MM.1S (cell line): Measurements from ENCODE around the gene NELFA.

Source experiments
- DNase-seq: peaks from one replicate; pipeline ENCODE4 v3.0.0-alpha.2; 2015
- H2AFZ ChIP-seq: fragments of 300-600 bp; sonication (generic); 2 replicates; pipeline ENCODE4 v1.6.0; 2016; ENCODE audit warnings: antibody characterized with exemption, low read length
- H3F3A ChIP-seq: fragments of 300-600 bp; sonication (generic); 2 replicates; pipeline ENCODE4 v1.6.1; 2016; ENCODE audit warnings: mild to moderate bottlenecking, antibody characterized with exemption, low read length, moderate library complexity, mixed read lengths; ENCODE audit not compliant: insufficient read depth
- H3K27ac ChIP-seq: fragments of 300-600 bp; sonication (generic); 2 replicates; pipeline ENCODE4 v1.5.1; 2016; ENCODE audit warnings: mild to moderate bottlenecking, low read length
- H3K27me3 ChIP-seq: fragments of 300-600 bp; sonication (generic); replicated peaks from 2 replicates; pipeline ENCODE4 v1.6.0; 2016; ENCODE audit warnings: low read length; ENCODE audit not compliant: insufficient read depth
- H3K36me3 ChIP-seq: fragments of 300-600 bp; sonication (generic); replicated peaks from 2 replicates; pipeline ENCODE4 v1.6.1; 2016; ENCODE audit warnings: mild to moderate bottlenecking, low read length, mixed read lengths; ENCODE audit not compliant: insufficient read depth
- H3K4me1 ChIP-seq: fragments of 300-600 bp; sonication (generic); 2 replicates; pipeline ENCODE4 v1.6.1; 2016; ENCODE audit warnings: low read length, mixed read lengths
- H3K4me2 ChIP-seq: fragments of 300-600 bp; sonication (generic); 2 replicates; pipeline ENCODE4 v1.6.0; 2016; ENCODE audit warnings: low read depth, low read length
- H3K4me3 ChIP-seq: fragments of 300-600 bp; sonication (generic); 2 replicates; pipeline ENCODE4 v1.5.1; 2016; ENCODE audit warnings: low read length, mixed read lengths
- H3K79me2 ChIP-seq: fragments of 300-600 bp; sonication (generic); 2 replicates; pipeline ENCODE4 v1.6.1; 2016; ENCODE audit warnings: mixed run types, low read length, mixed read lengths
- H3K9ac ChIP-seq: fragments of 300-600 bp; sonication (generic); 2 replicates; pipeline ENCODE4 v1.6.1; 2016; ENCODE audit warnings: low read length, mixed read lengths
- H3K9me2 ChIP-seq: fragments of 300-600 bp; sonication (generic); replicated peaks from 2 replicates; pipeline ENCODE4 v1.6.1; 2016; ENCODE audit warnings: mild to moderate bottlenecking, low read length, mixed read lengths; ENCODE audit not compliant: insufficient read depth
- H3K9me3 ChIP-seq: fragments of 300-600 bp; sonication (generic); replicated peaks from 2 replicates; pipeline ENCODE4 v1.6.1; 2016; ENCODE audit warnings: mild to moderate bottlenecking, low read length, mixed read lengths; ENCODE audit not compliant: insufficient read depth
- H4K20me1 ChIP-seq: fragments of 300-600 bp; sonication (generic); 2 replicates; pipeline ENCODE4 v1.6.1; 2016; ENCODE audit warnings: mild to moderate bottlenecking, low read length, moderate library complexity, mixed read lengths; ENCODE audit not compliant: insufficient read depth
- EZH2 ChIP-seq: fragments of 300-600 bp; sonication (generic); optimal IDR thresholded peaks from 2 replicates; pipeline ENCODE3; 2017; ENCODE audit warnings: low read depth, mild to moderate bottlenecking, antibody characterized with exemption, low read length, mixed read lengths
- EZH2phosphoT487 ChIP-seq: fragments of 300-600 bp; sonication (generic); IDR thresholded peaks from 2 replicates; pipeline ENCODE4 v1.6.1; 2018; ENCODE audit warnings: antibody characterized with exemption, low read length
- TF ChIP-seq, protein P1 (sequence below): fragments of 300-600 bp; sonication (generic); IDR thresholded peaks from 2 replicates; pipeline ENCODE4 v1.5.1; 2016; ENCODE audit warnings: antibody characterized with exemption, low read length, mixed read lengths

Gene NELFA

DNA sequence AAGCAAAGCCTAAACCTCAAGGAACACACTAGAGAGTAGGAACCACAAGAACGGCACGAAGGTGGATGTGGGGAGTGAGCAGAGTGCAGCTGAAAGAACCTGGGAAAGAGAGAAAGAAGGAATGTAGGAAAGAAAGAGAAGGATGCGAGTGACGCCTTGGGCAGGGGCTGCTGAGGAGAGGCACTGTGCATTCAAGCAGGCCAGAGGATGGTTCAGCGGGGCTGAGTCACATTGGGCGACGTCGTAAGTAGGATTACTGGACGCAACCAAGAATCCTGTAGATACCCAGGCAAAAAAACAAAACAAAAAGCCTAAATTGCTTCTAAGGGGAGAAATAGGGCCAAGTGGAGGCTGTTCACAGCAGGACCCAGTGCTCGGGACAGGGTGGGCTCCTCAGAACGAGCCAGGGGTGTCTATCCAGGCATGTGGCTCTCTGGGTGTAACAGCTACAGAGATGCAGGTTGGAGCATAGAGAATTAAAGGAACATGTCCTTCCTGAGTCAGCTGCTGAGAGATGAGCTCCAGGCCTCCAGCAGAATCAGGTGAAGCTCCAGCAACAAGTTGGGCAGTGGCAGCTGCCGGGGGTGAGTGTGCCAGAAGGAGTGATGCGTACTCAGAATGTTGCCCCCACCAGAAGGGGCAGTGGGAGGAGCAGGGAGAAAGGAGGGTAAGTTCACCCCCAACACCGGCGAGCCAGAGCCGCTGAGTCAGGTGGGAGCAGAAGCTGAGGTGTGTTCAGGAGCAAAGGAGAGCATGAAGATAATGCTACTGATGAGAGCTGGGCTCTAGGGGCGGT, 38.6 kb downstream of the NELFA start:
- TF ChIP-seq EZH2 (no peak), EZH2phosphoT487 (no peak)
- TF ChIP-seq, protein P1, sequence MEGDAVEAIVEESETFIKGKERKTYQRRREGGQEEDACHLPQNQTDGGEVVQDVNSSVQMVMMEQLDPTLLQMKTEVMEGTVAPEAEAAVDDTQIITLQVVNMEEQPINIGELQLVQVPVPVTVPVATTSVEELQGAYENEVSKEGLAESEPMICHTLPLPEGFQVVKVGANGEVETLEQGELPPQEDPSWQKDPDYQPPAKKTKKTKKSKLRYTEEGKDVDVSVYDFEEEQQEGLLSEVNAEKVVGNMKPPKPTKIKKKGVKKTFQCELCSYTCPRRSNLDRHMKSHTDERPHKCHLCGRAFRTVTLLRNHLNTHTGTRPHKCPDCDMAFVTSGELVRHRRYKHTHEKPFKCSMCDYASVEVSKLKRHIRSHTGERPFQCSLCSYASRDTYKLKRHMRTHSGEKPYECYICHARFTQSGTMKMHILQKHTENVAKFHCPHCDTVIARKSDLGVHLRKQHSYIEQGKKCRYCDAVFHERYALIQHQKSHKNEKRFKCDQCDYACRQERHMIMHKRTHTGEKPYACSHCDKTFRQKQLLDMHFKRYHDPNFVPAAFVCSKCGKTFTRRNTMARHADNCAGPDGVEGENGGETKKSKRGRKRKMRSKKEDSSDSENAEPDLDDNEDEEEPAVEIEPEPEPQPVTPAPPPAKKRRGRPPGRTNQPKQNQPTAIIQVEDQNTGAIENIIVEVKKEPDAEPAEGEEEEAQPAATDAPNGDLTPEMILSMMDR, result no peak
- H3K36me3 ChIP-seq, result peaks cover 9% of the 10 kb centered on the region; the same call in 1 of the 2 replicates
- no peak for DNase-seq
- no peak overlapping the region for H2AFZ ChIP-seq
- peaks cover 20% of the 10 kb centered on the region; the same call in 1 of the 2 replicates for H3K79me2 ChIP-seq
- H3K27ac ChIP-seq, result no peak overlapping the region
- H3F3A ChIP-seq, result no peaks in the 10 kb centered on the region
- no peak overlapping the region for H3K9ac ChIP-seq
- H4K20me1 ChIP-seq, result no peaks in the 10 kb centered on the region
- H3K9me2 ChIP-seq, result no peaks in the 10 kb centered on the region
- no peaks in the 10 kb centered on the region for H3K27me3 ChIP-seq
- no peak overlapping the region for H3K4me3 ChIP-seq
- no peaks in the 10 kb centered on the region for H3K9me3 ChIP-seq
- no peak overlapping the region for H3K4me2 ChIP-seq
- H3K4me1 ChIP-seq, result no peaks in the 10 kb centered on the region

DNA sequence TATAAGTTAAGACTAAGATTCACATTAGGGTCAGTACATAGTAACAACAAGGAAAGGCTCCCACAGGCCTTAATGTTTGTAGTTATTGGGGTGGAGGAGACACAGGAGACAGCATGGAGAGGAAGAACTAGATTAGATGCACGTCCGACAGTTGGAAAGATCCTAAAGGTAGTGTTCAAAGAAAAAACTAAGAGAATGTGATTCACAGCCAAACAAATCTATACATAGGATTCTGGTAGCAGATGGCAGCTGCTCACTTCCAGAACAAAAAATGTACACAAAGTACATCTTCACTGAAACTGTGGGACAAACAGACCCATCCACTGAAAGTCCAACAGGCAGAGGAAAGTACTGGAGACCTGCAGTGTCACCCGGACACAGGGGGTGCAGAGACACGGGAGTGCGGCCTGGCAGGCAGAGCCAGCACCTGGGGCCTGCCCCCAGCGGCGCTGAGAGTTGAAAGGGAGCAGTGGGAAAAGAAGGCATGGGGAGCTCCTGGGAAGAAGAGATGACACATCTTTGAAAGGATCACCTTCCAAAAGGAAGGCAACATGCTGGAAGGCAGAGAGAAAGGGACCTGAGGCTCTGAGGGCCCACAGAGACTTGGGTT, 40.0 kb downstream of the NELFA start:
- Histone ChIP-seq H3K9me3 (no peaks in the 10 kb centered on the region), H4K20me1 (no peaks in the 10 kb centered on the region), H3K9ac (no peak overlapping the region), H3F3A (no peaks in the 10 kb centered on the region), H3K4me2 (no peak overlapping the region), H3K4me1 (no peaks in the 10 kb centered on the region), H2AFZ (no peak overlapping the region), H3K9me2 (no peaks in the 10 kb centered on the region), H3K27ac (no peak overlapping the region), H3K79me2 (peaks cover 23% of the 10 kb centered on the region; the same call in 1 of the 2 replicates), H3K27me3 (no peaks in the 10 kb centered on the region), H3K36me3 (peaks cover 4% of the 10 kb centered on the region; the same call in 1 of the 2 replicates), H3K4me3 (no peak overlapping the region)
- TF ChIP-seq EZH2phosphoT487, result no peak
- TF ChIP-seq EZH2, result no peak
- TF ChIP-seq, protein P1, result no peak
- no peak for DNase-seq

DNA sequence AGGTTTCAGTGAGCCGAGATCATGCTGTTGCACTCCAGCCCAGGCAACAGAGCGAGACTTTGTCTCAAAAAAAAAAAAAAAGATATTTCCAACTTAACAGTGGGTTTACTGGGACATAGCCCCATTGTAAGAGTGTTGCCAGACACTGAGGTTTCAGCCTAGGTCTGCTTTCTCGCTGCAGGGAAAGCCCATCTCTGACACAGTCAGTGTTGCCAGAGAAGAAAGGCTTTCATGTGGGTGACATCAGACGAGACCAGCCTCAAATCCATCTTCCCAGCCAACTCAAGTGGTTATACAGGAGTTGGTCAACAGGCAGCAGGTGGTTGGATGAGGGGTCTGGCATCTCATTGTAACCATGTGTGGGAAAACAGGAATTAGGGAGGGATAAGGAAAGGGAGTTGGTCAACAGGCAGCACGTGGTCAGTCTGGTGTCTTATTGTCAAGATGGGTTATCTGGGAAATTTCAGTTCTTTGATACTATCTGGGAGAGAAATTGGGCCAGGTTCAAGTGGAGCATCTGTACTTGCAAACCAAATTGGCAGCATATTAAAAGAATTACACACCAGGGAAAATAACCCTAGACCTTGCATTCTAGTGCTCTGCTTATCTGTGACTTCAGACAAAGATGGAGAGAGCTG, 41.1 kb downstream of the NELFA start:
- H3K9me3 ChIP-seq, result no peaks in the 10 kb centered on the region
- H3F3A ChIP-seq, result no peaks in the 10 kb centered on the region
- no peak overlapping the region for H3K4me3 ChIP-seq
- peaks cover 9% of the 10 kb centered on the region; the same call in 1 of the 2 replicates for H3K36me3 ChIP-seq
- H3K27ac ChIP-seq, result no peak overlapping the region
- no peak for DNase-seq
- H3K4me2 ChIP-seq, result no peak overlapping the region
- H3K27me3 ChIP-seq, result no peaks in the 10 kb centered on the region
- no peaks in the 10 kb centered on the region for H3K9me2 ChIP-seq
- no peak overlapping the region for H3K9ac ChIP-seq
- H3K79me2 ChIP-seq, result peaks cover 19% of the 10 kb centered on the region
- no peaks in the 10 kb centered on the region for H4K20me1 ChIP-seq
- TF ChIP-seq EZH2phosphoT487 (no peak), EZH2 (no peak)
- TF ChIP-seq, protein P1, result no peak
- H3K4me1 ChIP-seq, result no peaks in the 10 kb centered on the region
- no peak overlapping the region for H2AFZ ChIP-seq
